ENCODE results near the gene ZNF100.
"Not testable (repeated sequence)": the region's sequence is repeated elsewhere in the genome, so short reads cannot be mapped to it uniquely, and the experiment has no call there.

- TF ChIP-seq CTCF (conservative IDR thresholded peaks at IDR 0.05; ENCODE audit: low read length); EZH2phosphoT487 (IDR thresholded peaks at IDR 0.05; ENCODE audit: borderline replicate concordance, low read depth, low read length): not testable (repeated sequence)
Observed at GRCh38 chr19:21726942-21727747, 40.2 kb downstream of the ZNF100 start.

Measured in OCI-LY7 (cell line).